NCI-H446 treated with DMSO at 0.1 percent for 48 hours (cell line): Measurements from ENCODE around the gene ANXA4.
"Not testable (repeated sequence)": the region's sequence is repeated elsewhere in the genome, so short reads cannot be mapped to it uniquely, and the experiment has no call there.

Source experiments
- DNase-seq: peaks from one replicate; lab custom pipeline; 2025; lab: John Stamatoyannopoulos, UW

The ANXA4 gene

DNA sequence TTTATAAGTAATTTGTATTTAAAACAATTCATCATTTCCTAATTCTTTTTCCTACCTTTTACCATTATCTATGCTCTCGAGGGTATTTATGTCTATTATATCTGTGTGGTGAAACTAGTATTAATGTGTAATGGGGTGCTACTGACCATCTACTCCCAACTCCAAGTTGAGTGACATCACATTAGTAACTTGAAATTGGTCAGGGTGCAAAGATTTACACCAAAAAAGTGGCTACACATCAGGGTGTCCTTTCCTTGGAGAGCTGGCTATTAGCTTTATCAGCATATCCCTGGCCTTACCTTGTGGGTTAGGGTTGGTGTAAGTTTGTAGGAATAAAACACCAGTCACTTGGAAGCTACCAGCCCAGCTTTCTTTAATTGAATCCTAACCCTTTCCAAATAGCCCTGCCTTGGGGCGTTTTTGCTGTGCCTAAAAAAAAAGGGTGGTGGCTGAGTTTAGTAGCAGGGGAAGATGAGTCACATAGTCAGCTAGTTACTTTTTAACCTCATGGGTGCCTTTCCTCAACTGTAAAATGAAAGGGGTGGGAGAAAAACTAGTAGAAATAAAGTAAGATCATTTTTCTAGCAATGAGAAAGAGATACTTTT lies 14.0 kb downstream of the ANXA4 start:
- DNase-seq: no peak

GRCh38 chr2:69762025-69762424 lies 20.1 kb downstream of the ANXA4 start:
- DNase-seq: no peak

GRCh38 chr2:69762513-69763494 lies 20.9 kb downstream of the ANXA4 start:
- DNase-seq: no peak

DNA sequence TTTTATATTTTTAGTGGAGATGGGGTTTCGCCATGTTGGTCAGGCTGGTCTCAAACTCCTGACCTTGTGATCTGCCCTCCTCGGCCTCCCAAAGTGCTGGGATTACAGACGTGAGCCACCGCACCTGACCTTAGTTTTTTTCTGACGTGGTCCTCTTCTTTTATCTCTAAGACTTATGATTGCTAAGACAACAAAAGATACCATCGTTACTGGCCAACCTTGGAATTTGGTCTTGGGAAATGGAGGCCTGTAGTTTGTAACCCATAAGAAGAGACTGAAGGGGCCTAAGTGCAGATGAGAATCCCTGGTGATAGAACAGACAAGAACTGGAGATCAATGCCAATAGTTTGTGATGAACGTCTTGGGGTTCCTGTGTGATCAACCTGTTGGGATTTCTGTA lies 21.9 kb downstream of the ANXA4 start:
- DNase-seq: not testable (repeated sequence)

- DNase-seq: no peak
These were observed 22.6 kb downstream of the ANXA4 start for GRCh38 chr2:69764286-69765095.

DNA sequence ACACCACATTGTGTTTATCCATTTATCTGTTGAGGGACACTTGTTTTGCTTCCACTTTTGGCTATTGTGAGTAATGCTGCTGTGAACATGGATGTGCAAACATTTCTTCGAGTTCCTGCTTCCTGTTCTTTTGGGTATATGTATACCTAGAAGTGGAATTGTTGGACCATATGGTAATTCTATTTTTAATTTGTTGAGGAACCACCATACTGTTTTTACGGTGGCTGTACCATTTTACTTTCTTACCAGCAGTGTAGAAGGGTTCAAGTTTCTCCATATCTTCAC lies 23.1 kb downstream of the ANXA4 start:
- no peak for DNase-seq

DNA sequence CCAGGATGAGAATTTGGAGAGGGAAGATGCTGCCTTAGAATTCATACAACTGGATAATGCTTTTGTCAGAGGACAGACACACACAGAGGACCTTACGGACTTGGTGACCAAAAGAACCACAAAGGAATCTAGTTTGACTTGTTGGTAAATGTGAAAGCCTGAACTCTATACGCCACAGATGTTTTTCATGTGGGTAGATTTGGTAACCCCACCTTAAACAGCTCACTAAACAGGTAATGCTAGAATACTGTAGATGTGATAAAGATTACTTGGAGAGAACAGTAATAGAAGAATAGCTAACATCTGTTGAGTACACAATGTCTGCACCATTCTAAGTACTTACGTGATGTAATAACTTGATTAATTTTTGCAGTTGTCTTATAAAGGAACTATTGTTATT lies 24.1 kb downstream of the ANXA4 start:
- DNase-seq: no peak

GRCh38 chr2:69767034-69767433 lies 25.1 kb downstream of the ANXA4 start:
- DNase-seq: peak; percentile 93

DNA sequence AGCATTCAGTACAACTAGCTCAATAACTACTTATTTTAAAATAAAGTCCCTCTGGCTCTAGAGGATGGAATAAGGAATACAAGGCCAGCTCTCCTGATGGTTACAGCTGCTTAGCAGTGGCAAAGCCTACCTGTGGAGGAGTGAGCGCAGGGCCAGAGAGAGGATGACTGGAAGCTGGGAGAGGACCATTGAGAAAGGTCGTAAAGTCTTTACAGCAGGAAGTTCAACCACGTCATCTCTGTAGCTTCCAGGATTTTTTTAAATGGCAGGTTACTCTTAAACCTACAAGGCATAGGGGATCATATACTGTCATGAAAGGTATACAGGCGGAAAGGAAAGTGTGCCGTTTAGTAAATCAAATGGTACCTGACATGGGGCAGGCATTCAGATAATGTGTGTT lies 26.3 kb downstream of the ANXA4 start:
- DNase-seq: no peak

GRCh38 chr2:69768789-69769188 lies 26.9 kb downstream of the ANXA4 start:
- DNase-seq: no peak

GRCh38 chr2:69769272-69769671 lies 27.3 kb downstream of the ANXA4 start:
- no peak for DNase-seq

GRCh38 chr2:69770193-69770702 lies 28.3 kb downstream of the ANXA4 start:
- no peak for DNase-seq

GRCh38 chr2:69770747-69771146 lies 28.8 kb downstream of the ANXA4 start:
- no peak for DNase-seq

DNA sequence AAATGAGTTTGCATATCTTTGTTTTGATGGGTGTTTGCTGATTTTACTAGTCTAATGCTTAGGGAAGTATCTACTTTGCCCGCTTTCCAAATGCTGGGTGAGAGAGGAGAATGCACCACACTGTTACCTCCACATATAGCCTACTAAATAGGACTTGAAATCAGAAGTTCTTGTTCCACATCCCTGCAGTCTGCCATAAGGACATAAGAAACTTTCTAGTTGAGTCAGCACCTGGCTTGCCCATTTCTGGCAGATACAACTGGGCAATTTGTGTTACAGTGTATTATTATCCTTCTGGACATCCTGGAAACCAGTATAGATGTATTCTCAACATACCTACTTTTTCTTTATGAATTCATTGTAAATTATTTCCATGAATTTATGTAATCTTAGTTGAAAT lies 29.5 kb downstream of the ANXA4 start:
- no peak for DNase-seq

GRCh38 chr2:69773206-69773605 lies 31.3 kb downstream of the ANXA4 start:
- DNase-seq: peak; percentile 64

GRCh38 chr2:69774258-69774983 lies 32.5 kb downstream of the ANXA4 start:
- not testable (repeated sequence) for DNase-seq

DNA sequence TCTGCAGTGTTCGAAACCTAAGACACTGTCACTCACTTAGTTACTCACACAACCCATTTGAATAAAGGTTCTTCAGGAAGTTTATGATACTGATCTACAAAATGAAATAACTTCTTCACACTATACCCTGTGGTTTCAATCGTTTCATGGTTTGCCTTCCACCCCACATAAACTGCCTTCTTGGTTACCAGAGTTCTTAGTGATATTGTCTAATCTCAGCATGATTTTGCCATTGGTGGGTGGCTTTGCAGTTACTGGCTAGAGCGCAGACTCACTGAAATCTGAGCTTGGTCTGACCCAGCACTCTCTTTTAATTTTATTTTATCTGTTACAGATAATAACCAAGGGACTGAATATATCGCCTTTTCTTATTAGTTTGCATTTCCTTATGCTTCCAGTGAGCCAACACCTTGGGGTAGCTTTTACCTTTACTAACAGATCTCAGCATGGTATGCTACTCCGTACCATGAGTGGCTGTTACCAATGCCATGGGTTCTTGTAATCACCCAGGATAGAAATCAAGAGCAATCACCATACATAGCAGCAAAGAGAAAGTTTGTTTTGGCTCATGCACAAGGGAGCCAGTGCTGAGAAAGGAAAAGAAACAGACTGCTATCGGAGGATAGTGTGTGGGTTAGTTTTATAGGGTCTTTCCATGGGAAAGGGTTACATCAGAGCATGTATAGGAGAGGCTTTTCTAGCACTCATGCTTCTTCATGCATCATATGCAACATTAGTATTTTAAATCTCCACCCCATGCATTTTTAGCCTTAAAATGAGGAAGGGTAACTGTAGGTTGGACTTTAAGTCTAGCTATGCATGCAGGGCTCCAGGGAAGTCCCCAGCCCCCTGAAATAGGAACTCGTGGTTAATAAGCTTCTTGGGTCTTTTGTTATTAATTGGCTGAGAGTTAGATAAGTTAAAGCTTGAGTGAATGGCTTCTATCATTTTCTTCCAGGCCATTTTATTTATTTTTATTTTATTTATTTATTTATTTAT lies 33.3 kb downstream of the ANXA4 start:
- DNase-seq: no peak

DNA sequence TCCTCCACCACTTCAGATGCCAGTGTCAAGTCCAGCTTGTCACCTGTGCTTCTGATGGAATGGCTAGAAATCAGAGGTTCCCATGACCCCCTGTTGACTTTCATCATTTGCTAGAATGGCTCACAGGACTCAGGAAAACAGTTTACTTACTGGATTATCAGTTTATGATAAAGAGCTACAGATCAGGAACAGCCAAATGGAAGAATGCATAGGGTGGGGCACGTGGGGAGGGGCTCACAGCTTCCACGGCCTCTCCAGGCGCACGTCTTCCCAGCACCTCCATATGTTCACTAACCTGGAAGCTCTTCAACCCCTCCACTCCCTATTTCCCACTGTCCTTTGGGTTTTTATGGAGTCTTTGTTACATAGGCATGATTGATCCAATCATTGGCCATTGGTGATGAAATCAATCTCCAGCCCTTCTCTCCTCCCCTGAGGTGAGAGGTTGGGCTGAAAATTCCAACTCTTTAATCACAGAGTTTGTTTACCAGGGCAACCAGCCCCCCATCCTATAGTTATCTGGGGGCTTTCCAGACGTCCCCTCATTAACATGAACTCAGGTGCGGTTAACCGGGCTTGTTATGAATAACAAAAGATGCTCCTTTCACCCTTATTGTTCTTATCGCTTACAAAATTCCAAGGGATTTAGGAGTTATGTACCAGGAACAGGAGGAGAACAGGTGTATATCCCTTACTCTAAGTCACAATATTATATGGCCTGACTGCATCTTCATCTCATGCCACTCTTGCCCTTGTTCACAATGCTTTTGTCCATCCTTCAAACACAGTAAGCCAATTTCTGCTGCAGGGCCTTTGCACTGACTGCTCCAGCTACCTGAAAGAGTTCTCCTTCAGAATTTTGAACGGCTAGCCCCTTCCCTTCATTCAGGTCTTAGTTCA lies 35.2 kb downstream of the ANXA4 start:
- no peak for DNase-seq

GRCh38 chr2:69777786-69778105 lies 35.8 kb downstream of the ANXA4 start:
- DNase-seq: no peak
